ENCODE results near the gene PRKCA. TPM values are rescaled to one million over a fixed set of nuclear protein-coding genes. Genes with fewer than 3 reads are reported as not detected.

PRKCA gene
- total RNA-seq, 2 donors from 2014 or later = 104 to 119 TPM

DNA sequence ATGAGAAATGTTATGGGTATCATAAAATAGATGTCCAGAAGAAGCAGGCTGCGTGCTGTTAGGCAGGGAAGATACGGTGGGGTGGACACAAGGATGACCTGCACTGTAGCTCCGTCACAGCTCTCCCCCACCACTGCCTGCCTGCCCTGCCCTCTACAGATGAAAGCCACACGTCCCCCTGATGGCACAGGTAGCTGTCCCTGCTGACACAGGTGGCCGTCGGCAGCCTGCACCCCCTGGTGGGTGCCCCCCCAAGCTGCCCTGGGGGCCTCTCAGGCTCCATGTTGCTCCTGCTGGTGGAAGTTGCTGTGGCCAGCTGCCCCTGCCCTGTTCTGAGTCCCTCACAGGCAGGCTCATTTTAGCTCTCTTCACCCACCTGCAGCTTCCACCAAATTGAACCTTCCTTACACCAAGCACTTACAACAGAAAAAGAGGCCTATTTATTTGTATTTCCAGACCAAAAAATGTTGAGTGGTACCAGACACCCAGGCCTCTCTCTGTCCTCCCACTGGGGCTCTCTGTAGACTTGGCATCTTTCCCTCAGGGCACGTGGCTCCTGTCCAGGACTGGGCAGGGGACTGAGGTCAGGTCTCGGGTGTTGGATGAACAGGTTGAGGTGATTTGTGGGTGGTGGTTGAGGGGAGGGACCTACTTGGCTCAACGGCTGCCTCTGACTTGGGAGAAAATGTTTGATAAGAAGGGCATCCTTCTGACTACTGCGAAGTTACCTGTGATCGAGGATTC lies 482.4 kb downstream of the PRKCA start:
- no peaks in the 10 kb centered on the region for H3K9me3 Mint-ChIP-seq
- no peak for DNase-seq (ENCODE audit: low spot score in 2 of 2)
- H3K36me3 Mint-ChIP-seq = peaks cover 4 to 12% of the 10 kb centered on the region in 2 donors
- no peak for ATAC-seq
- H3K27ac Mint-ChIP-seq = peak overlapping the region in 1 of 2 donors; percentile 52

DNA sequence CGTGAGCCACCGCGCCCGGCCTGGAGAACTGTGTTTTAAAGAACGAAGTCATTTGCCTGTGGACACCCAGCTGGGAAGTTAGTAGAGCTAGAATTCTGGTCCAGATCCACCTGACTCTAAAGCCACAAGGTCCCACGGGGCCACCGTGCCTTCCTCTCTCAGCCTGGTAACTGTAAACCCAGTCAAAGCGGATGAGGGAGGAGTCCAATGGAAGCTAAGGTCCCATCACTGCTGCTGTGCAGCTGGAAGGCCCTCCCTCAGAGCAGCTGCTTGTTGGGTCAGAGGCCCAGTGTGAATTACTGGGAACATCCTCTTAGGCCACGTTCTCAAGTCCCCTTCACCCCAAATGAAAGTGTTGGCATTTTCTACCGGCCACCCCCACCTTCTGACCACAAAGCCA lies 483.7 kb downstream of the PRKCA start:
- Mint-ChIP-seq H3K27ac (no peak overlapping the region), H3K36me3 (peaks cover 5 to 14% of the 10 kb centered on the region in 2 donors), H3K9me3 (no peaks in the 10 kb centered on the region)
- ATAC-seq = no peak
- DNase-seq (ENCODE audit: low spot score in 2 of 2) = no peak

DNA sequence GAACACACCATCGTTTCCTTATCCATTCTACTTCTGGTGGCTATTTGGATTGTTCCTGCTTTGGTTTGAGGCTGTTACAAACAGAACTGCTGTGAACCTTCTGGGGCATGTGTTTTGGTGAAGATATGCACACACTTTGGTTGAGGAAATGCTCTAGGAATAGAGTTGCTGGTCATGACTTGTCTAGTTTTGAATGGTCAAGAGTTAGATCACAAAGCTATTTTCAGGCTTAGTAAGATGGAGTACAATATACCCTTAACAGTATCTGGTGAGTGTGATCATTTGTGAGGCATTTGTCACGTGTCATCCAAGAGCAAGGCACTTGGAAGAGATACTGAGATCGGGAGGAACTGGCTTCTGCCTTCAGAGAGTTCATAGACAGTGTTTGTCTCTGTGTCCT lies 485.5 kb downstream of the PRKCA start:
- H3K36me3 Mint-ChIP-seq = peaks cover 13 to 24% of the 10 kb centered on the region in 2 donors
- peak overlapping the region in 1 of 2 donors; percentile 27 for H3K27ac Mint-ChIP-seq
- no peak for DNase-seq (ENCODE audit: low spot score in 2 of 2)
- no peaks in the 10 kb centered on the region for H3K9me3 Mint-ChIP-seq
- ATAC-seq = no peak

DNA sequence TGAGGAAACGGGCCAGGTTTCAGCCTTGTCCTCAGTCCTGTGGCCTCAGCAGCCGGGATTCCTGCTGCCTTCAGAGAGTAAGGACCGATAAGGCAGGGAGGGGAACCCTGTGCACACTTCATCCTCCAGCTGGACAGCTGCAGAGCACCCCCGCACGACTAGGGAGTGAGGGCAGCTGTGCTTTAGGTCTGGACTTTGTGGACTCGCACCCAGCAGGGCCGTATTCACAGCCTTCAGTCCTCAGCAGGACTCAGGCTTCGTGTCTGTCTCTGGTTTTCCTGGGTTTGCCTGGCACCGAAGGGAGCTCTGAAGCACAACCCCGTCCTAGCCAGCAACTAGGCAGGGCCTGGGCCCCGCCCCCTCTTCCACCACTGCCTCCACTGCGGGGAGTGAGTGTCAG lies 486.7 kb downstream of the PRKCA start:
- H3K36me3 Mint-ChIP-seq = peaks cover 13 to 35% of the 10 kb centered on the region in 2 donors
- no peaks in the 10 kb centered on the region for H3K9me3 Mint-ChIP-seq
- DNase-seq (ENCODE audit: low spot score in 2 of 2) (no peak), ATAC-seq (no peak)
- no peak overlapping the region for H3K27ac Mint-ChIP-seq

DNA sequence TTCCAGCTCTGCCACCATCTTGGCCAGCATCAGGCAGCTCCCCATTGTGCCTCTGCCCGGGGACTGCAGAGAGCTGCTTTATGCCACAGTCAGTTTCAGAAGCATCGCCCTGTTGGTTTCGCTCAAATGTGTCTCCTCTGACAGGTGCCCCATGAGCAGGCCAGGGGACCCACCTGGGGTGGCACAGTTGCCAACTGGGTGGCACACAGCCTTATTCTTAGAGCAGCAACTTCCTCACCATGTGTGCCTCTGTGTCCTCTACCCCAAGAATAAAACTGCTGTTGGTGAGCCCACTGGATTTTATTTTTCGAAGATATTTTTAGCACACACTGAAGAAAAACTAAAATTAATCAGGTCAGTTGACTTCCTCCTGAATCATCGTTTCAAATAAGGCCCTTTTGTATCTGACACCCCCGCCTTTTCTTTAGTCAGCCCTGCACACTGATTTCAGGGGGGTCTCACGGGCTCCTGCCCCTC lies 487.6 kb downstream of the PRKCA start:
- H3K27ac Mint-ChIP-seq = peak overlapping the region in 1 of 2 donors; percentile 39
- DNase-seq (ENCODE audit: low spot score in 2 of 2) (no peak), ATAC-seq (no peak)
- H3K36me3 Mint-ChIP-seq = peaks cover 13 to 35% of the 10 kb centered on the region in 2 donors
- H3K9me3 Mint-ChIP-seq = no peaks in the 10 kb centered on the region

DNA sequence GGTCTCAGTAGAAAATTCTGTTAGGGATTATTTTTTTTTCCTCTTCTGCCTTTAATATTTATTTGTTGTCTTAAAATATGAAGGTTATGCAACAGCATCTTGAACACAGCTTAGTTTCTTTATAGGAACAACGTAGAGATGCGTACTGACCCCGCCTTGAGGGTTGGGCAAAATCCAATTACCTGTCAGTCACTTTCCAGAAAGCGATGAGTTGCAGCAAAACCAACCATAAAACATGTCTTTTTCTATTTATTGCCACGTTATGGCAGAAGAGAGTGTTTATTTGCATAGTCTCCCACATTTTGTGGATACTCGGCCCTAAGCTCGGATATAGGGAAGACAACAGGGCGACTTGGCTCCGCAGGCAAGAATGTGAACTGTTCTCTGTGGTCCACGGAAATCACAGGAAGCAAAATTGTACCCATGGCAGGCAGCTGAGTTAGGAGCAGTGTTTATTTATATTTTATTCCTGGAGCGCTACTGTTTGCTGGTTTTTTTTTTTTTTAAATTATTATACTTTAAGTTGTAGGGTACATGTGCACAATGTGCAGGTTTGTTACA lies 488.2 kb downstream of the PRKCA start:
- no peak for ATAC-seq
- H3K36me3 Mint-ChIP-seq = peaks cover 13 to 35% of the 10 kb centered on the region in 2 donors

DNA sequence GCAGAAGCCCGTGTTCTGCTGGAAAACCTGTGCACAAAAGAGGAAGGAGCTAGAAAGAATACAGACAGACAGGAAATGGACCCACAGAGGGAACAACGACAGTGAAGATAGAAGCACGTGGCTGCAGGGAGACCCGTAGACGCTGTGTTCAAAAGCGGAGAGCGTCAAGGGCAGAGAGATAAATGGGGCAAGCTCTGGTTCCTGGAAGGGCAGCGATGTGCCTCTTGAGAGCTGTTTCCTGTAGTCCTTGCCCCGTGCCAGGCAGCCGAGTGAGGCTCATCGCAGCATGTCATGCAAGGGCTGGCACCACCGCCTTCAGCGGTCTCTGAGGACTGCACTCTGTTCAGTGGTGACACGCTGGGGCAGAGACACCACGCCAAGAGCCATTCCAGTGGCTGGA lies 488.9 kb downstream of the PRKCA start:
- H3K9me3 Mint-ChIP-seq = no peaks in the 10 kb centered on the region
- peaks cover 16 to 42% of the 10 kb centered on the region in 2 donors for H3K36me3 Mint-ChIP-seq
- ATAC-seq = no peak
- H3K27ac Mint-ChIP-seq = peak overlapping the region; percentile 13 to 96
- DNase-seq (ENCODE audit: low spot score in 2 of 2) = no peak

More for the DNA sequence above, 488.2 kb downstream of the PRKCA start:
- Mint-ChIP-seq H3K9me3 (no peaks in the 10 kb centered on the region), H3K27ac (peak overlapping the region; percentile 13 to 57)
- DNase-seq (ENCODE audit: low spot score in 2 of 2) = no peak

DNA sequence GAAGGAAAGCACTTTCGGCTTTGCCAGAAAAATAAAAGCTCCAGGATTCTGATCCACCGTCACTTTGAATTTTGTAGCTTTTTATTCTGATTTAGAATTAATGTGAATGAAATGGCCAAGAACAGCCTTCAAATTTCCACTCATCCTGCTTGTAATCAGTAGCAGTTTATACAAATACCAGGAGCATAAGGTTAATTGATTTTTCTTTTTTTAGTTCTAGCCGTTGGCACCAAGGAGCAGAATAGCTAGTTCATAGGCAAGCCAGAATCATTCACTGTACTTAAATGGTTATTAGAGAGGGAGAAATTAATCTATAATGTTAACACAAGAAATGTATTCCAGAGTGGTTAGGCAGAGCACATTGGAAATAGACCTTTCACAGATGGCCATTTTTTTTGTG lies 491.4 kb downstream of the PRKCA start:
- DNase-seq (ENCODE audit: low spot score in 2 of 2) (no peak), ATAC-seq (no peak)
- Mint-ChIP-seq H3K36me3 (peaks cover 29 to 52% of the 10 kb centered on the region in 2 donors), H3K27ac (no peak overlapping the region), H3K9me3 (peaks cover 0 to 4% of the 10 kb centered on the region in 2 donors)

DNA sequence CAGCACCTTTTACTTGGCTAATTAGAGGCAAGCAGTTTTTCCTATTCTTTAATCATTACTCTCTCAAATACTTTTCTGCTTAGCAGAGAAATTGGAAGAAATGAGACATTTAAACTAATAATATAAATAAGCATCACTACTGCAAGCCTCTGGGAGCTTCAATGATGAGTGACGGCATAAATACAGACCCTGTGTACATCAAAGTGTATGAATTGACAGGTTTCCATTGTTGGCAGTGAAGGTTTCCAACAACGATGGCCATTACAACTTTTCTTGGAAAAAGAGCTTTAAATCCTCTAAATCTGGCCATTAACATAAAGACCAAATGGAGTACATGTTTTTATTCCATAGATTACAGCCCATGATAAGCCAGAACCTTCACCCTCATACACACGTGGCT lies 493.1 kb downstream of the PRKCA start:
- DNase-seq (ENCODE audit: low spot score in 2 of 2) = no peak
- H3K9me3 Mint-ChIP-seq = peaks cover 0 to 4% of the 10 kb centered on the region in 2 donors
- no peak for ATAC-seq
- H3K36me3 Mint-ChIP-seq = peaks cover 36 to 54% of the 10 kb centered on the region in 2 donors
- no peak overlapping the region for H3K27ac Mint-ChIP-seq

DNA sequence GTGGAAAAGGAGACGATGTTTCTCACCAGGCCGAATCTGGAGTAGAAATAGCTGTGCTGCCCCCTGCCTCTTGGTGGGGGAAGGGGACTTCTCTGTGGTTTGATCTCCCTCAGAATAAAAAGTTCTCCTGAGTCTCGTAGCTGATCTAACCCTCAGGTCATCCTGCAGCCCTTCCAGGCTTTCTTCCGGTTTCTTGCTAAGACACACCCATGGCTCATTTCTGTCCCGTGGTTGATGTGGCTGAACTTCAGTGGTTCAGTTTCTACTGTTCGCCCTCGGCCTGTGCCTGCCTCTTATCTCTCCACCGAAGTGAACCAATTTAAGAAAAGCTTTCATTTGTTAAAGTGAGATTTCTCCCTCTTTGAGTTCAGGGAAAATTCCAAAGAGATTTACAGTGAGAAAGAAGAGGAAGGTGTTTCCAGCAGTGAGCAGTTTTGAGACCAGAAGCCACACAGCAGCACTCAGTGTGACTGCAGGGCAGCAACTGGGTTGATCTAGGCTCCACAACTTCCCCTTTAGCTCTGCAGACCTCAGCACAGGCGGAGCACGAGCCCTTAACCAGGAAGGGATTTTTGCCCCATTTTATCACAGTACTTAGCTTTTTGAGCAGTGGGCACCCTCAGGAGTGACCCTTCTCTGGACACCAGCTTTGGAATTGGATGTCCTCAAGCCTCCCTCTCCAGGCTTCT lies 497.6 kb downstream of the PRKCA start:
- peaks cover 23 to 31% of the 10 kb centered on the region in 2 donors for H3K36me3 Mint-ChIP-seq
- ATAC-seq (no peak), DNase-seq (ENCODE audit: low spot score in 2 of 2) (no peak)
- H3K9me3 Mint-ChIP-seq = peaks cover 0 to 4% of the 10 kb centered on the region in 2 donors
- peak overlapping the region; percentile 12 to 62 for H3K27ac Mint-ChIP-seq

DNA sequence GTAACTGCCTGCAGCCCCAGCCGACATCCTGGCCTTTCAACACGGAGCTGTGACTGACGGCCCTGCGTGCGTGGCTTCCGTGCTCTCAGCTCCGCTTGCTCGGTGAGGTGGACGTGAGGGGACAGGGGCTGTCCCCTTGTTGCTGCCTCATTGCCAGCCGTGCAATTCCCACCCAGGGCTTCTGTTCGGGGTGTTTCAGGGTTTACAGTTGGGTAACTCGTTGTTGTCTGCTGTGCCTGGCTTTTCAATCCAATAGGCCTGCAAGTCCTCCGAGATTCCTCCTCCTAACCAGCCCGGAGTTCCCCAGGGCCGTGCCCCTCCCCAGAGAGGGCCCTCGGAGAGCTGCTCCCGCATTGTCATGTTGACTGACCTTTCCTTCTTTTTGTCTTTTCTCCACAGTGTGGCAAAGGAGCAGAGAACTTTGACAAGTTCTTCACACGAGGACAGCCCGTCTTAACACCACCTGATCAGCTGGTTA lies 501.1 kb downstream of the PRKCA start:
- H3K36me3 Mint-ChIP-seq = peaks cover 14 to 30% of the 10 kb centered on the region in 2 donors
- H3K27ac Mint-ChIP-seq = no peak overlapping the region

DNA sequence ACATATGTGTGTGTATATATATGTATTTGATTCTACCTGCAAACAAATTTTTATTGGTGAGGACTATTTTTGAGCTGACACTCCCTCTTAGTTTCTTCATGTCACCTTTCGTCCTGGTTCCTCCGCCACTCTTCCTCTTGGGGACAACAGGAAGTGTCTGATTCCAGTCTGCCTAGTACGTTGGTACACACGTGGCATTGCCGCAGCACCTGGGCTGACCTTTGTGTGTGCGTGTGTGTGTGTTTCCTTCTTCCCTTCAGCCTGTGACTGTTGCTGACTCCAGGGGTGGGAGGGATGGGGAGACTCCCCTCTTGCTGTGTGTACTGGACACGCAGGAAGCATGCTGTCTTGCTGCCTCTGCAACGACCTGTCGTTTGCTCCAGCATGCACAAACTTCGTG lies 503.2 kb downstream of the PRKCA start:
- H3K36me3 Mint-ChIP-seq = peaks cover 7 to 24% of the 10 kb centered on the region in 2 donors
- DNase-seq (ENCODE audit: low spot score in 2 of 2) = no peak
- H3K9me3 Mint-ChIP-seq = no peaks in the 10 kb centered on the region
- ATAC-seq = peak in 1 of 2 donors; percentile 31
- peak overlapping the region in 1 of 2 donors; percentile 50 for H3K27ac Mint-ChIP-seq

More for the DNA sequence above, 501.1 kb downstream of the PRKCA start:
- no peak for ATAC-seq
- H3K9me3 Mint-ChIP-seq = no peaks in the 10 kb centered on the region
- no peak for DNase-seq (ENCODE audit: low spot score in 2 of 2)

DNA sequence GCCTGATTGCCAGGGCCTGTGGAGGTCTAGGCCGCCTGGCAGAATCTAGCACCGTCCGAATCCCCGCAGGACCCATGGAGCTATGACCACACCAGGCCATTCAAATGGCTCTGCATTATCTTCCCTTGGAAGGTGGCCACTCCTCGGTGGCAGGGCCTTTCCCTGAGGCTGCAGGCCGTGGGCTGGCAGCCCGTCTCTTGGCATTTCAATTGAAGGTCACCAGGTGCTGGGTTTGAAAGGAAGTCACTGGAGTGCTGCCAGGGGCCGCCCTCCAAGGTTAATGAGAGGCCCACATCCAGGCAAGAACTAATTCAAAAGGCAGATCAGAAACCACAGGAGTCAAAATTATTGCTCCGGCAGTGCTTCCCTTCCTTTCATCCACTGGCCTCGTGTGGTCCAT lies 504.8 kb downstream of the PRKCA start:
- DNase-seq (ENCODE audit: low spot score in 2 of 2) (no peak), ATAC-seq (peak in 1 of 2 donors; percentile 23)
- H3K27ac Mint-ChIP-seq = peak overlapping the region; percentile 36 to 75
- H3K9me3 Mint-ChIP-seq = no peaks in the 10 kb centered on the region
- H3K36me3 Mint-ChIP-seq = peaks cover 7 to 24% of the 10 kb centered on the region in 2 donors

DNA sequence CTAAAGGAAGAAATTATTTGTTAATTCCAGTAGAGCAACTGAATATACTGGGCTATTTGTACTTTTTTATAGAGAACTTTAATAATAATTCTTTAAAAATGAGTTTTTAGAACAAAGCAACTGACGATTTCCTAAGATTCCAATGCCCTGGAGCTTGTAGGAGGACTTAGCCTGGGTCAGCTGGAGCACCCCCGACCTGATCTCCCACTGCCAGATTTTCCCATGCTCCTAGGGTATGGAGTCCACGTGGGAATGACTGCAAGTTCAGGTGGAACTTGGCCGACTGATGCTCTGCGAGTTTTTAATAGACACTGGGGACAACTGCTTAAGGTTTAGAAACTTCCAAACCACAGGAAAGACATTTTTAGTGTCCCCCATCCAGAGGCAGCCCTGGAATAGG lies 507.0 kb downstream of the PRKCA start:
- Mint-ChIP-seq H3K36me3 (peaks cover 7 to 24% of the 10 kb centered on the region in 2 donors), H3K9me3 (no peaks in the 10 kb centered on the region), H3K27ac (no peak overlapping the region)
- ATAC-seq (no peak), DNase-seq (ENCODE audit: low spot score in 2 of 2) (no peak)

DNA sequence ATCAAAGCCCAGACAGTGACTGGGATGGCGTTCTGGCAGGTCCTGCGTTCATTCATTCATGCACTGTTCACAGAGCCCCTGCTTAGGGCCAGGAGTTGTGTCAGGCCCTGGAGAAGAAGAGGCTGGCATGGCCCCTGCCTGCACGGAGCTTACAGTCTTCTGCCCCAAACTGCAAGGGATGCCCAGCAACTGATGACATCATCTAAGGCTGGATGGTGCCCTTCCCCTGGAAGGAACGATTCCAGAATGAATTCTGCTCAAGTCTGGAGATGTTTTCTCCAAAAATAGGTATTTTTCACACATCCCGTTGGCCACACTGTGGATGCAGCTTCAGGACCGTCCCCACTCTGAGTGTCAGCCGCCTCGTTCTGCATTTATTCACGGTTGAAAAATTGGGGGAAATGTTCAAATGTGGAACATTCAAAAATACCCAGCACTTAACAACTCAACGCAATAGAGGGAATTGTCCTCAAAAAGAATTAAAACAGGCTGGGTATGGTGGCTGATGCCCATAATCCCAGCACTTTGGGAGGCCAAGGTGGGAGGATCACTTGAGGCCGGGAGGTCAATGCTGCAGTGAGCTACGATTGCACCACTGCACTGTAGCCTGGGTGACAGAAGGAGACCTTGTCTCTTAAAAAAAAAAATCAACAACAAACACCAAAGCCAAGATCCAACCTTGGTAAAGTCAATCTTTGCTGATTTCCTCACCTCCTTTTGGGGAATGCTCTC lies 508.7 kb downstream of the PRKCA start:
- Mint-ChIP-seq H3K27ac (no peak overlapping the region), H3K9me3 (no peaks in the 10 kb centered on the region), H3K36me3 (peaks cover 2 to 21% of the 10 kb centered on the region in 2 donors)
- ATAC-seq = no peak
- DNase-seq (ENCODE audit: low spot score in 2 of 2) = no peak

DNA sequence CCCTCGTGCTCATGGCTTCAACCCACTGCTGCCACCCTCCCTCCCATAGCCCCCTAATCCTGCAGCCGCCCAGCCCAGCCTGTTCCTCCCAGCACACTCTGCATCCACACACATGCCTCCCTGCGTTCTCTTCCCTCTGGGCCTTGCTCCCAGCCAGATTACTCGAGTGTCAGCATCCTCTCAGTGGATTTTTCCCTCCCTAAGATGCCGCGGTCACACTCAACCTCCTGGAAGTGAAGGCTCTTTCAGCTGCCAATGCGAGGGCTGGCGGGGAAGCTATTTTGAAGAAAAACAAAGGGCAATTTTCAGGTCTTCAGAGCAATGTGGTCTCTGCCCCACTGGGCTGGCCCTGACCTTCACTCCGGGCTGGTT lies 509.3 kb downstream of the PRKCA start:
- H3K36me3 Mint-ChIP-seq = peaks cover 0 to 16% of the 10 kb centered on the region in 2 donors
- no peak for DNase-seq (ENCODE audit: low spot score in 2 of 2)
- ATAC-seq = no peak

More for the DNA sequence above, 509.3 kb downstream of the PRKCA start:
- no peaks in the 10 kb centered on the region for H3K9me3 Mint-ChIP-seq
- peak overlapping the region in 1 of 2 donors; percentile 57 for H3K27ac Mint-ChIP-seq
